A673 (cell line): ENCODE measurements around the gene PDCD1. TPM values are rescaled to one million over a fixed set of nuclear protein-coding genes. Genes with fewer than 3 reads are reported as not detected.

Experiments
- BruUV-seq: library from RNA; stranded (reverse); fragments of 400-500 nt; replicated peaks from 2 replicates; lab custom pipeline; 2021; lab: Mats Ljungman, UMichigan
- CTCF ChIA-PET: fragments of 300-600 bp; sonication (Branson Sonifier 250); formaldehyde crosslinking; loops from one replicate; lab custom pipeline; 2022; ENCODE audit warnings: antibody characterized with exemption; lab: Charles Lee
- POLR2A ChIA-PET: fragments of 300-600 bp; sonication (Branson Sonifier 250); formaldehyde crosslinking; loops from one replicate; lab custom pipeline; 2022; ENCODE audit warnings: antibody characterized with exemption; ENCODE audit not compliant: low non-redundant PET; lab: Charles Lee
- DNase-seq: peaks from one replicate; pipeline ENCODE4 v3.0.0-alpha.2; 2015; ENCODE audit warnings: low spot score
- H3K27ac ChIP-seq: fragments of 200-600 bp; sonication (generic); 2 replicates; pipeline ENCODE4 v1.5.1; 2016; ENCODE audit warnings: mixed run types, low read depth, mild to moderate bottlenecking, mixed read lengths, antibody characterized with exemption, low read length; ENCODE audit not compliant: poor library complexity, severe bottlenecking
- H3K27me3 ChIP-seq: fragments of 200-600 bp; sonication (generic); replicated peaks from 2 replicates; pipeline ENCODE4 v1.6.1; 2017; ENCODE audit warnings: mixed run types, low read depth, mild to moderate bottlenecking, mixed read lengths, antibody characterized with exemption, low read length; ENCODE audit not compliant: insufficient read depth, poor library complexity
- H3K36me3 ChIP-seq: fragments of 200-600 bp; sonication (generic); 2 replicates; pipeline ENCODE4 v1.6.1; 2016; ENCODE audit warnings: mixed run types, mild to moderate bottlenecking, mixed read lengths, antibody characterized with exemption, low read length; ENCODE audit not compliant: insufficient read depth, poor library complexity, severe bottlenecking
- H3K4me1 ChIP-seq: fragments of 200-600 bp; sonication (generic); 2 replicates; pipeline ENCODE4 v1.6.1; 2017; ENCODE audit warnings: mixed run types, mild to moderate bottlenecking, mixed read lengths, antibody characterized with exemption, low read length; ENCODE audit not compliant: insufficient read depth, poor library complexity, severe bottlenecking
- H3K4me3 ChIP-seq: fragments of 200-600 bp; sonication (generic); 2 replicates; pipeline ENCODE4 v1.5.1; 2016; ENCODE audit warnings: low read depth, mixed run types, mild to moderate bottlenecking, mixed read lengths, low read length; ENCODE audit not compliant: poor library complexity, severe bottlenecking
- H3K9me3 ChIP-seq: fragments of 200-600 bp; sonication (generic); 2 replicates; pipeline ENCODE4 v1.6.1; 2016; ENCODE audit warnings: mixed run types, low read depth, mild to moderate bottlenecking, mixed read lengths, antibody characterized with exemption, low read length; ENCODE audit not compliant: poor library complexity, severe bottlenecking
- CTCF ChIP-seq: fragments of 300-800, 200-600 bp; sonication (generic); conservative IDR thresholded peaks from 2 replicates; pipeline ENCODE4 v1.5.1; 2017; ENCODE audit warnings: low read depth, mild to moderate bottlenecking, antibody characterized with exemption, low read length, moderate library complexity, mixed read lengths
- EZH2 ChIP-seq: fragments of 200-600 bp; sonication (generic); IDR thresholded peaks from 2 replicates; pipeline ENCODE4 v1.6.1; 2017; ENCODE audit warnings: borderline replicate concordance, low read depth, mild to moderate bottlenecking, mixed read lengths, antibody characterized with exemption, low read length; ENCODE audit not compliant: poor library complexity, severe bottlenecking
- intact Hi-C: fragments of 100-400 bp; cut with micrococcal nuclease; formaldehyde crosslinking; loops from one replicate; pipeline ENCODE4 v1.10.0; 2022; ENCODE audit not compliant: unreplicated experiment
- total RNA-seq: library from RNA; stranded (reverse); gene quantifications from 2 replicates; pipeline ENCODE4 v1.2.3, GENCODE V29; 2021

The PDCD1 gene
- total RNA-seq, 1 experiment from 2014 or later: 0.34 TPM

GRCh38 chr2:241874277-241874925, 15.7 kb upstream of the PDCD1 start:
- no TSS peak for BruUV-seq
- H3K9me3 ChIP-seq: no peaks in the 10 kb centered on the region

GRCh38 chr2:241873803-241874110, 15.1 kb upstream of the PDCD1 start:
- POLR2A ChIA-PET: interaction anchor here (0.7 kb wide), 1 partner anchor 187 kb away, joined by 8 read pairs; the partner anchor contains the start of gene DTYMK
- Histone ChIP-seq H3K9me3 (no peaks in the 10 kb centered on the region), H3K4me1 (peaks cover 2% of the 10 kb centered on the region), H3K27me3 (no peaks in the 10 kb centered on the region), H3K27ac (no peak overlapping the region), H3K36me3 (no peaks in the 10 kb centered on the region), H3K4me3 (no peak overlapping the region)
- no TSS peak for BruUV-seq
- intact Hi-C loops: loop anchor here (10.0 kb wide), 1 partner anchor 1029 kb away; no protein-coding TSS in a partner anchor
- CTCF ChIA-PET: no interaction called here
- no peak for DNase-seq
- TF ChIP-seq CTCF (no peak), EZH2 (no peak)

More at GRCh38 chr2:241874277-241874925, 15.7 kb upstream of the PDCD1 start:
- H3K27ac ChIP-seq: no peak overlapping the region
- H3K27me3 ChIP-seq: no peaks in the 10 kb centered on the region
- ChIA-PET CTCF (no interaction called here), POLR2A (no interaction called here)
- no peaks in the 10 kb centered on the region for H3K4me1 ChIP-seq
- intact Hi-C loops: loop anchor here (10.0 kb wide), 1 partner anchor 1030 kb away; no protein-coding TSS in a partner anchor
- no peak overlapping the region for H3K4me3 ChIP-seq
- no peak for DNase-seq
- no peaks in the 10 kb centered on the region for H3K36me3 ChIP-seq
- TF ChIP-seq CTCF: no peak

GRCh38 chr2:241873081-241873802, 14.5 kb upstream of the PDCD1 start:
- Histone ChIP-seq H3K36me3 (no peaks in the 10 kb centered on the region), H3K4me3 (no peak overlapping the region), H3K9me3 (no peaks in the 10 kb centered on the region), H3K27ac (no peak overlapping the region), H3K4me1 (peaks cover 6% of the 10 kb centered on the region), H3K27me3 (no peaks in the 10 kb centered on the region)
- TF ChIP-seq CTCF: no peak
- no peak for TF ChIP-seq EZH2
- no peak for DNase-seq
- intact Hi-C loops: loop anchor here (10.0 kb wide), 1 partner anchor 1028 kb away; no protein-coding TSS in a partner anchor
- POLR2A ChIA-PET: interaction anchor here (0.7 kb wide), 1 partner anchor 186 kb away, joined by 8 read pairs; the partner anchor contains the start of gene DTYMK
- BruUV-seq: no TSS peak
- CTCF ChIA-PET: interaction anchor here (0.5 kb wide), 1 partner anchor 137 kb away, joined by 3 read pairs; no protein-coding TSS in a partner anchor
